ENCODE results near the gene CLCN6.

CLCN6 gene

GRCh38 chr1:11879311-11880180 lies 73.6 kb downstream of the CLCN6 start:
- DNase-seq (ENCODE audit: low spot score), result no peak

- DNase-seq (ENCODE audit: low spot score), result no peak
These were observed 74.2 kb downstream of the CLCN6 start for GRCh38 chr1:11880181-11880575.

DNA sequence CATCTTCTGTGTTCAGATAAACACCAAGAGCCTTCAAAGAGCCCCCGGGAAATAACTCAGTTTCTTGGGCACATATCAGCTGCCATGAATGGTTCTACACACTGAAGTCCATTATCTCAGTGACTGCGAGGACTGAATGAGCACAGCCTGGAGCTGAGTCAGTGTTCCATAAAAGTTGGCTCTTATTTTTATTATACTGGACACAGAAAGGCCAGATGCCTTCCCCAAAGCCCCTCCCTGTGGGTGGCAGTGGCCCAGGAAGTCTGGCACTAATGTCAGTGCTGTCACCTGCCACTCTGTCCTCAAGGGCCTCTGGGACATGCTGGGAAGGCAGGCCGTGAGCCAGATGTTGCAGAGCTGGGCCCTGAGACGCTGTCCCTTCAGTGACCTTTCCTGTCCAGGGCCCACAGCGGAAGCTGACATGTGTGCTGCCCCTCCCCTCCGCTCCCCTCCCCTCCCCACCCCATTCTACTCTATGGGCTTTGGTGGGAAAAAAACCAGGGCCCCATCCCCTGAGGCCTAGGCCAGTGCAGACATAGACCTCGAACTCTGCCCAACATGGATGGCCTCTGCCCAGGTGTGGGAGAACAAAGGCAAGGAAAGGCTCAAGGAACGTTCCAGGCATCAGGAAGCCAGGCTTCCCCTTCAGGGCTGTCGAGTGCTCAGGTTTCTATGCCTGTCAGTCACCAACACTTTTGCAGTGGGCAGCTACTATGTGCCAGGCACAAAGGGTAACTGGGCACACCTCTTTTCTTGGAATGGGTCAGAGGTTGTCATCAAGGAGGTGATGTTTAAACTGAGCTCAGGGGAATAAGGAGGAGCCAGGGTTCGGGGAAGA lies 75.1 kb downstream of the CLCN6 start:
- no peak for DNase-seq (ENCODE audit: low spot score)

GRCh38 chr1:11881749-11882441 lies 75.9 kb downstream of the CLCN6 start:
- no peak for DNase-seq (ENCODE audit: low spot score)

DNA sequence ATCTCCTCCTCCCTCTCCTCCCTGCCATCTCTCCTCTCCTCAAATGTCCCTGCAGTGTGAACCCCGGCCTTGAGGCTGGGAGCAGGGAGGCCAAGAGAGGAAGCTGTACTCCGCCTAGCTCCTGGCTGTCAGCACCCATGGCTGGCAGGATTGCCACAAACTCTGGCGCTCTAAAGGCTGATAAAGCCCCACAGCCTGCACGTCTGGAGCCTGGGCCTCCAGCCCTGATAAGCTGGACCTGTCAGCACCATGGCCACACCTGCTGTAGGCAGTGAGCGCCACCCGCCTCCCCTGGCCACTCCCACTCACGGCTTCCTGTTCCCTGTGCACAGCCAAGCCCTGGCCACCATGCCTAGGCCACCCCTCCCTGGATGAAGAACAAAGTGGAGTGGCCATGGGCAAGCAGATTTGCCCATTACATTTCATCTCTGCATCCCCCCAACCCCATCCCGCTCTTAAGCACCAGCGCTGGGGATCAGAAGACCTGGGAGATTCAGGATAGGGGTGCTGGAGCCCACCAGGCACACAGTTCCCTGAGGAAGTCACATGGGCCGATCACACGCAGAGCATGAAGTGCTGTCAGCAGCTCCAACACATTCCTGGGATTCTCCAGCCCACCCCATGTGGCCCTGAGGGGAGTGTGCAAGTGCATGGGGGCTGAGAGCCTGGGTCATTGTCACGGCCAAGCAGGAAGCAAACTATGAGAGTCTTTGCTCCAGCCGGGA lies 77.0 kb downstream of the CLCN6 start:
- DNase-seq (ENCODE audit: low spot score), result no peak

- DNase-seq (ENCODE audit: low spot score), result no peak
These were observed 79.9 kb downstream of the CLCN6 start for GRCh38 chr1:11885916-11886315.

- DNase-seq (ENCODE audit: low spot score), result no peak
These were observed 81.1 kb downstream of the CLCN6 start for GRCh38 chr1:11886986-11887665.

GRCh38 chr1:11887666-11888007 lies 81.6 kb downstream of the CLCN6 start:
- DNase-seq (ENCODE audit: low spot score), result no peak

DNA sequence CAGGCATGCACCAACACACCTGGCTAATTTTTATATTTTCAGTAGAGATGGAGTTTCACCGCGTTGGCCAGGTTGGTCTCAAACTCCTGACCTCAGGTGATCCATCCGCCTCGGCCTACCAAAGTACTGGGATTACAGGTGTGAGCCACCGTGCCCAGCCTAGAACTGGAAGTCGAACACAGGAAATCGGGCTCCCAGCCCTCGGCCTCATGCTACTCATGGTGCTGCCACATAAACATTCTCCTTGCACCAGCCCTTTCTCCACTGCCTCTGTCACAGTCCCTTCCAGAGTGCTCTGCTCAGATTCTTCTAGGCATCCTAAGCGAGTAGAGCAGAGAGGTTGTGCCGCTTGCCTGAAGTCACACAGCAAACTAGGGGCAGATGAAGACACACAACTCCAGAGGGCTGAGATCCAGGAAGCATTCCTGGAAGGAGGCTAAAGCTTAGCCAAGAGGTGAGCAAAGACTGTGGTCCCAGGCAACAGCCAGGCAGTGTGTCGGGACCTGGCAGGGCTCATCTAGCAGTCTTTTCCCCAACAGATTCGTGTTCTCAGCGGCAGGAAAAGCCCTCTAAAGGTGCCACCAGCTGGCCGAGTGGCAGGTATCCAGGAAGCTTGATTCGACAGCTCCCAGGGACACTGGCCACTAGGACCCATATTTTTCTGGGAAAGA lies 82.3 kb downstream of the CLCN6 start:
- no peak for DNase-seq (ENCODE audit: low spot score)

DNA sequence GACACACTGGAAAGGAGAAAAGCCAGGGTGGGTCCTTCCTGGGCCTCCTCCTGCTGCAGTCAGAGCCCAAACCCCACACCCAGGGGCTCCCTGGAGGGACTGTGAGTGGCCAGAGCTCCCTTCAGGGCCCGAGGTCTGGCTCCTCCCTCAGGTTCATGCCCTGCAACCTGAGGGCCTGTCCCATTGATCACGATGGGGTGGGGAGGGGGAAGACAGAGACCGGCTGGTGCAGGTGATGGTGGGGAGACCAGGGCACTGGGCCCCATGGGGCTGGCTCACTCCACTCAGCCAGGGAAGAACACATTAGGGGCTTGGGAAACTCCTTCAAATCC lies 82.9 kb downstream of the CLCN6 start:
- no peak for DNase-seq (ENCODE audit: low spot score)

GRCh38 chr1:11891433-11892186 lies 85.6 kb downstream of the CLCN6 start:
- no peak for DNase-seq (ENCODE audit: low spot score)
